HepG2 (cell line): Measurements from ENCODE around the gene CDK9. TPM values are rescaled to one million over a fixed set of nuclear protein-coding genes. Genes with fewer than 3 reads are reported as not detected.

ENCODE experiments used
- ETV6 ChIP-seq: sonication (generic); formaldehyde crosslinking; conservative IDR thresholded peaks from 2 replicates; pipeline ENCODE4 v1.4.0; 2020; ENCODE audit warnings: missing genetic modification reagents
- ISL2 ChIP-seq: sonication (generic); formaldehyde crosslinking; IDR thresholded peaks from 2 replicates; pipeline ENCODE4 v1.5.0; 2020; ENCODE audit warnings: missing genetic modification reagents
- KDM2A ChIP-seq: sonication (generic); formaldehyde crosslinking; IDR thresholded peaks from 2 replicates; pipeline ENCODE4 v1.4.0; 2020; ENCODE audit warnings: low read depth, missing genetic modification reagents, borderline replicate concordance
- PAXIP1 ChIP-seq: sonication (generic); formaldehyde crosslinking; conservative IDR thresholded peaks from 2 replicates; pipeline ENCODE4 v1.4.0; 2020; ENCODE audit warnings: mild to moderate bottlenecking, missing genetic modification reagents, moderate library complexity
- PBX3 ChIP-seq: sonication (generic); formaldehyde crosslinking; IDR thresholded peaks from 2 replicates; pipeline ENCODE4 v1.8.1; 2023; ENCODE audit warnings: missing genetic modification reagents, inconsistent platforms, borderline replicate concordance
- RFX3 ChIP-seq: IDR thresholded peaks from 2 replicates; pipeline ENCODE4 v1.6.1; 2016; ENCODE audit warnings: missing biosample characterization, missing genetic modification reagents
- SNAPC5 ChIP-seq: sonication (generic); formaldehyde crosslinking; IDR thresholded peaks from 2 replicates; pipeline ENCODE4 v1.8.1; 2023; ENCODE audit warnings: mild to moderate bottlenecking, missing genetic modification reagents, borderline replicate concordance
- SOX6 ChIP-seq, 2 experiments: fragments of 450-650 bp in 1 of 2; sonication (generic) in 1 of 2; formaldehyde crosslinking in 1 of 2; IDR thresholded peaks; 2 replicates each; pipeline versions ENCODE4 v1.4.0 to v1.6.1; 2017 to 2020; ENCODE audit warnings: antibody characterized with exemption in 1 of 2, mild to moderate bottlenecking in 1 of 2, missing genetic modification reagents in 1 of 2
- TRAFD1 ChIP-seq: sonication (generic); formaldehyde crosslinking; IDR thresholded peaks from 2 replicates; pipeline ENCODE4 v1.5.1; 2020; ENCODE audit warnings: missing genetic modification reagents, mild to moderate bottlenecking, borderline replicate concordance
- YEATS4 ChIP-seq: sonication (generic); formaldehyde crosslinking; IDR thresholded peaks from 2 replicates; pipeline ENCODE4 v1.4.0; 2020; ENCODE audit warnings: missing genetic modification reagents, borderline replicate concordance
- ZHX2 ChIP-seq, 2 experiments: sonication (generic) in 1 of 2; formaldehyde crosslinking in 1 of 2; IDR thresholded peaks; 2 replicates each; pipeline versions ENCODE4 v1.6.1 to v1.9.0; 2014 to 2022; ENCODE audit warnings: antibody characterized with exemption in 1 of 2, borderline replicate concordance in 1 of 2, inconsistent platforms in 1 of 2, low read depth in 1 of 2, missing genetic modification reagents in 1 of 2
- ZNF205 ChIP-seq: IDR thresholded peaks from 2 replicates; pipeline ENCODE4 v1.6.1; 2018; ENCODE audit warnings: missing biosample characterization, missing genetic modification reagents
- ZNF543 ChIP-seq: sonication (generic); formaldehyde crosslinking; IDR thresholded peaks from 2 replicates; pipeline ENCODE4 v1.4.0; 2020; ENCODE audit warnings: mild to moderate bottlenecking, missing genetic modification reagents
- polyA plus RNA-seq, 8 experiments: library from polyadenylated mRNA; depleted of rRNA in 3 of 8; stranded (reverse) in 7 of 8; unstranded in 1 of 8; fragments of >200 nt; fragmentation: Illumina TruSeq in 4 of 8; extraction: Trizol in 4 of 8; gene quantifications; 2 replicates each; pipeline versions ENCODE4 v1.2.1 to v1.2.3, GENCODE V29; 2011 to 2016; ENCODE audit warnings: low read depth in 4 of 8, missing spikeins in 1 of 8, mixed read lengths in 1 of 8; ENCODE audit not compliant: insufficient read depth in 1 of 8
- total RNA-seq, 5 experiments: library from RNA; depleted of rRNA; stranded (reverse); fragments of >200 nt; fragmentation: Illumina TruSeq; extraction: Trizol; gene quantifications; 2 replicates each; pipeline ENCODE4 v1.2.3, GENCODE V29; 2016; ENCODE audit warnings: low read depth in 1 of 5

CDK9 gene
- total and polyA plus RNA-seq, 2 of the 13 experiments (the other 11 are each of a cell fraction or from before 2014, with no cell fraction given) = 16.8 to 21.5 TPM

- TF ChIP-seq ZHX2 (IDR thresholded peaks at IDR 0.05; ENCODE audit: low read depth) (no peak), ZHX2 (CRISPR knock-in tag; IDR thresholded peaks at IDR 0.05; ENCODE audit: borderline replicate concordance) (no peak), TRAFD1 (CRISPR knock-in tag) (no peak), ISL2 (CRISPR knock-in tag) (no peak), ZNF543 (CRISPR knock-in tag) (0 out of 2 replicates have a peak, but pooled peaks have one; percentile 69), SOX6 (IDR thresholded peaks at IDR 0.05) (no peak), SOX6 (CRISPR knock-in tag; IDR thresholded peaks at IDR 0.05) (no peak), RFX3 (CRISPR knock-in tag) (peak; percentile 70), SNAPC5 (no peak), KDM2A (CRISPR knock-in tag) (peak; percentile 75), PAXIP1 (CRISPR knock-in tag) (no peak), PBX3 (no peak), YEATS4 (CRISPR knock-in tag) (peak; percentile 36; the same call in 1 of the 2 replicates), ETV6 (CRISPR knock-in tag) (0 out of 2 replicates have a peak, but pooled peaks have one; percentile 47), ZNF205 (CRISPR knock-in tag) (0 out of 2 replicates have a peak, but pooled peaks have one; percentile 23)
These were observed 556 bp upstream of the CDK9 start (continued) for GRCh38 chr9:127785023-127785932.
